H4 (cell line): ENCODE data around the gene C1orf21. TPM values are rescaled to one million over a fixed set of nuclear protein-coding genes. Genes with fewer than 3 reads are reported as not detected.

Experiments used
- DNase-seq: peaks from one replicate; pipeline ENCODE4 v3.0.0-alpha.2; 2015; ENCODE audit warnings: low spot score
- total RNA-seq: library from RNA; depleted of rRNA; stranded (reverse); fragments of >200 nt; shearing (Covaris generic); gene quantifications from 2 replicates; pipeline ENCODE4 v1.2.3, GENCODE V29; 2014

C1orf21 gene
- total RNA-seq, 1 experiment from 2014 or later: 24.0 TPM

DNA sequence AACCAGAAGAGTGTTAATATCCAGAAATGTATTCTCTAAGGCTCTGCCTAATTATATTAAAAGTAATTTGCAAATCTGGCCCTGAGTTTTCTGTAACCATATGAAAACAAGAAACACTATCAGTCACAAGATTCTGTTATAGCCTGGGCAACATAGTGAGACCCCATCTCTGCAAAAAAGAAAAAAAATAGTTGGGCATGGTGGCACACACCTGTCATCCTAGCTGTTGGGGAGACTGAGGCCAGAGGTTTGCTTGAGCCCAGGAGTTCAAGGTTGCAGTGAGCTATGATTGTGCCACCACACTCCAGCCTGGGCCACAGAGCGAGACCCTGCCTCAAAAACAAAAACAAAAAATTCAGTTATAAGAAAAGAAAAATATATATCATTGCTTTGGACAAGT, 25.6 kb downstream of the C1orf21 start:
- DNase-seq: no peak

DNA sequence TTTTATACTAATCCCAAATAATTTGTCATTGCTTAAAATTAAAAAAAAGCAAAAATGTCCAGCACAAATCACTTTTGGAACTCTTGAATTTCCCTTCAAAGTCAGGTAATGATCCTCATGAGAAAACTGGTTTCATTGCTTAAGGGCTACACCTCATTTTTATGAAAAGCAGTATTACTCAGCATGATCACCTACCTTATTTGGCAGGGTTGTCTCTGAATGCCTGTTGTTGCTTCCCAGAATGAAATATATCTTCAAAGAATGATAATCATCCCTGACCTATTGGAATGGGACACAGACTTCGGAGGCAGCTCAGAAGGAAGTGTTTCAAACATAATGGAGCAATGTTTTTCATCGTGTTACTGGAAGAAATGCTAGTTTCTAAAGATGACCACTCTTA, 29.7 kb downstream of the C1orf21 start:
- no peak for DNase-seq

DNA sequence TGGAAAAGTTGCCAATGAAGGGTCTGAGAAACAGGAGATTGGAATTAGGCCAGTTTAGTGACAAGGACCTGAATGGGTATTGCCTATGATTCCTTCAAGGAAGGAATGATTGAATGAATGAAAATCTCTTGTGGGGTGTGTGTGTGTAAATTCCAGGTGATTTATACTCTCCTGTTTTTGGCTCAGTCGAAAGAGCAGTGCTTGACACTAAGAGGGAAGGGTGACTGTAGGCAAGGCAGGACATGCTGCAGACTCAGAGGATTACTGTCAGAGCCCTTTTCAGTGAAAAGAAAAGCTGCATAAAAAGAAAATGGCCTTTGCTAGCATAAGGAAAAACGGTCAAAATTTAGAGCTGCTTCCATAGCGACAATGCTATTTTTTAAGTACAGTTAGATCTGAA, 30.1 kb downstream of the C1orf21 start:
- DNase-seq: no peak

DNA sequence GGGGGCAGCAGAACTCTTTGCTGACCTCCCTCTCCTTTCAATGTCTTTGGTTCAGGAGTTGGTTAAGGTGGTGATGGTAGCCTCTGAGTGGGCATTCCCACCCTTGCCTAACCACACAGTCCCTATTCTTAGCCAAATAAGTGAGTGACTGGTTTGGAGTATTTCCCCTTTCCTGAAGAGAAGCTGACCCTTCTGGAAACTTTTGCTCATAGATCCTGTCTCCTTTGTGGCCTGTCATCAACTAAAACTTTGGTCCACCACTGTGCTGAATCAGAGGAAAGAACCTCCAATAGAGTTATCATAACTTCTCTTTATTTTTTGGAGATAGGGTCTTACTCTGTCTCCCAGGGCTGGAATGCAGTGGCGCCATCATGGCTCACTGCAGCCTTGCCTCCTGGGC, 31.1 kb downstream of the C1orf21 start:
- no peak for DNase-seq

DNA sequence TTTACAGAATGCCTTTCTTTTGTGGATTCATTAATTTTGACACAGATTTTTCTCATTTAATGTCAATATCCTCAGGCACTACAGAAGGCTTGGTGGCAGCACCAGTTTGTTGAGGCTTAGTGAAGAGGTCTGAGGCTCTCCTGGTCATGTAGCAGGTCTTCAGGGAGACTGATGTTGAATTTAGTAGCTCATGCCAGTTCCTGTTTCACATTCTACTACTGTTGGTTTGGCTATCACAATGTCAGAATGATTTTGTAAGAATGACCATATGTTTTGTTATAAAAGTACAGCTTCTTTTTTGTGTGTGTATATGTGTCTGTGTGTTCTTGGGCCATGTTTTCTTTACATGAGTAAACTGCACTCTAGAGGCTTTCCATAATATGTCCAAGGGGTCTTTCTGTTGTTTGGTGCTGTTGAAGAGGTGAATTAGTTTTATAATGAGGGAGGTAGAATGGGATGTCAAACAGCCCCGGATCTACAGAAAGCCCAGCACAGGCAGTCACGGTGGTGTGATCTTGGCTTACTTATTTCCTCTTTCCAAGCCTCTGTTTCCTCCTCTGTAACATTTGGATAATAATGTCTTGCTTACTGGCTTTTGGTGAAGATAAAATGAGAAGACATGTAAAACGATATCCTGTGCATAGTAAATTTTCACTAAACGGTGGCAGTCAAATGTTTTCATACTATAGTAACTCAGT, 32.0 kb downstream of the C1orf21 start:
- DNase-seq: no peak

DNA sequence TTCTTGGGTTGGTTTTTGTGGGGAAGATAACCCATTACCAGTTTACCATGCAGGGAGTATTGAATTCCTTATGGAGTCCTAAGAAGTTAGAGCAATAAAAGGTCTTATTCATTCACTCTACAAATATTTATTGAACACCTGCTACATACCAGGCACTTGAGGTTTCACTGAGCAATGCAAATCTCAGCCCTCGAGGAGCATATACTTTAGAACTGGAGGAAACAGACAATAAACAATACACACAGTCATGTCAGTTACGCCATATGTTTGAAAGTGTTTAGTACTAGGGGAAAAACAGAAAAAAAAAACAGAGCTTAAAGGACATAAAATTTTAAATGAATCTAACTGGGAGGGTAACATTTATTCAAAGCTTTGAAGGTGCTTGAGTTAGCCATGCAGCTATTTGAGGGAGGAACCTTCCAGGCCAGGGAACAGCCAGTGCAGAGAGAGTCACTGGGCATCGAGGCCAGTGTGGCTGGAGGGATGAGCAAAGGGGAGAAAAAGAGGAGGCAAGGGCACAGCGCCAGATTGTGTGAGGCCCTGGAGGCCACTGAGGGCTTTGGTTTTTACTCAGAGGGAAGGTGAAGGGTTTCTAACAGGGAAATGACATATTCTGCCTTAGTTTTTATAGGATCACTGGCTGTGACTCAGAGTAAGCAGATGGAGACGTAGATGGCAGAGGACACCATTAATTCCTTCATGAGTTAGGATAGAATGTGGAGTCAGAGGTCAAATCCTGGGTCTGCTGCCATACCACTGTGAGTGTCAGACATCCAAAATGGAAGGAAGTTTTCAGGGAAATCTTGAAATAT, 32.7 kb downstream of the C1orf21 start:
- DNase-seq: peak; percentile 50

DNA sequence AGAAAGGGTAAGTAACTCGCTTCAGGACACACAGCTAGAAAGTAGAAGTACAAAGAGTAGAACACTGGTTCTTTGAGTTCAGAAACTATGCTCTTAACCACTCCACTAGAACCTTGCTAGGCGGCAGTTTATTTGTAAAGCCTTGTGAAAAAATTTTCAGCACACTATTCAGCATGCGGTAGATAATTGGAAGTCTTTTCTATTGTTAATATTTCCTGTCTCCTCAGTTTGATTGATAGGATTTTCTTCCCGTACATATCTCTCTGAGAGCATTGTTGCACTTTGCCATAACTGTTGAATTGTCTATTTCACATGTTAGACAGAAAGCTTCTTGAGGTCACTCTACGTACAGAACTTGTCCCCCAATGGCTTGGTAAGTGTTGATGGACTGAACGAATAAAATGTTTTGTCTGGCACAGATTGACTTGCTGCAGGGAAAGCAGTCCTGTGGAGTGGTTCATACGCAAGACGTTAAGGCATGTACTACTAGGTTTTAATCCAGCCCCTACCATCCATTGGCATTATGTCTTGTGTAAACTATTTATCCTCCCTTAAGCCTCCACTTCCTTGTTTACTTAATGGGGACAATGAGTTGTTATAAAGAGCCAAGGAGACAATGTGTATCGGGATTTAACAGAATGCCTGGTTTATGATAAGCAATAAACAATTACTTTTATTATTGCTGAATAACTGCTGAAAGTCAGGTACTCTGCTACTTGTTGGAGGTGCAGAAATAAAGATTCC, 35.8 kb downstream of the C1orf21 start:
- DNase-seq: peak; percentile 29

DNA sequence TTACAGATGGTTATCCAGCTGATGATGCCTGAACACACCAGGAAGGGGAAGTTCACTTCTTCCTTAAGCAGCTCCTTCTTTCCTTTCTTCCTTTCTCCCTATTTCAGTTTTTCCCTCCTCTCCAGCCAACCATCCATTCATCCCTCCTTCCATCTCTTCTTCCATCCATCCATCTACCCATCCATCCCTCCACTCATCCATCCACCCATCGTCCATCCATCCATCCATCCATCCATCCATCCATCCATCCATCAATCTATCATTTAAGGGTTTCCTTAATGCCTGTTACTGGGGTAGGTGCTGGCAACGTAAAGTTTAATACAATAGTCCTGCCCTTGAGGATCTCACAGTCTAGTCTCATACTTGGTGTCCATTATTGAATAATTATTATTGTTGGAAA, 36.8 kb downstream of the C1orf21 start:
- no peak for DNase-seq

DNA sequence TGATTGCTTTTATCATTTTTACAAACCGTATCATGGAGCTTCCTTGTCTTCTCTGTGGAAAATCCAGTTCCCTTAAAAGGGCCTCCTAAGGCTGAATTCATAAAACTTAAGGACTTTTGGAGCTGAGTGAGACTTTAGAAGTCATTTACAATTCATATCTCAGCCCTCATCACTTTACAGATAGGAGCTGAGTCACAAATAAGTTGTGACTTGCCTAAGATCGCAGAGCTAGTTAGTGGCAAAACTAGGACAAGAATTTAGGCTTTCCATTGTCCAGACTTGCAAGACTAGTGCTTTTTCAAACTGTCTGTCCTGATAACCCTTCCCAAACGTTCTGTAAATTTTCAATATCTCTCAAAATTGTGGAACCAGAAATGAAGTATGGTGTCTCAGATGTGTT, 37.3 kb downstream of the C1orf21 start:
- no peak for DNase-seq

DNA sequence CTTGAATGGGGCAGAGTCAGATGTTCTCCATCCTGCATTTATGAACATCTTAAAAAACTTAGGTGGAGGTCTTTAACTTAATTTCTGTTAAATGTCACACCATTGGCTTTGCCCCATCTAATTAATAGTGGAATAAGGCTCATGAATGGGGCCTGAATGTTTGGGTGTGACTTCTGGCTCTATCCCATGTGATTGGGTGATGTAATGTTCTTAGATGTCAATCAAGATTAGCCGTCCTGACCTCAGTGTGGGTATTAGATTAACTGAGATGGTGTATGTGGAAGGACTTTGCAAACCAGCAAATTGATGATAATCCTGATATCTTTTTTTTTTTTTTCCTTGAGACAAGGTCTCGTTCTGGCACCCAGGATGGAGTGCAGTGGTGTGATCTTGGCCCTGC, 38.1 kb downstream of the C1orf21 start:
- no peak for DNase-seq

DNA sequence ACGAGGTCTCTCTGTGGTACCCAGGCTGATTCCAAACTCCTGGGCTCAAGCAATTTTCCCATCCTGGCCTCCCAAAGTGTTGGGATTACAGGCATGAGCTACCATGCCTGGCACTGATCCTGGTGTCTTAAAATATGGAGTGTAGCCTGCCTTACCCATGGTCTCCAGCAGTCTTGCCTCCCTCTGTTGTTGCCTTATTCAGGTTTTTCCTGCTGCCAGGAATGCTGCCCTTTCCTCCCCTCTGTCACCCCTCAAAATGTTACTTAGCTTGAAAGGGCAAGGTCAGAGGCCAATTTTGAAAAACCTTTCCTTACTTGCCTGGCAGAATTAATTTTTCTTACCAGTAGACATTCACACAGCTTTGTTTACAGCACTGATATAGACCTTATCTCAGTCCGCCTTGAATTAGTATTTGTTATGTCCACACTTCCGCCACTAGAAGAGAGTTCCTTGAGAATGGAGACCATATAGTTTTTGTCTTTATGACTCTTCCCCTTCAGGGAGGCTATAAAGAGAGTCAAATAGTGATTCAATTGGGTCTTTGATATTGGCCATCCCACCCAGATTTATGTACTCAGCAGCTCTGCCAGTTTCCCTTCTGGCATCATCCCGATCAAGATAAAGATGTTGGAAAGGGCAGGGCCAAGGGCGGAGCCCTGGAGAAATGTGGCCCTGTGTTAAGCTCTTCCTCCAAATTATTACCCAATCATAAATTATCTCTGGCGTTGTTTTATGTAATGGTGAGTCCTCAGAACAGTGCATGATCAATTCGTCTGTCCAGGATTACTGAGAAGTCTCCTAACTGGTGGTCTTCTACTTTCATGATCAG, 38.8 kb downstream of the C1orf21 start:
- no peak for DNase-seq

DNA sequence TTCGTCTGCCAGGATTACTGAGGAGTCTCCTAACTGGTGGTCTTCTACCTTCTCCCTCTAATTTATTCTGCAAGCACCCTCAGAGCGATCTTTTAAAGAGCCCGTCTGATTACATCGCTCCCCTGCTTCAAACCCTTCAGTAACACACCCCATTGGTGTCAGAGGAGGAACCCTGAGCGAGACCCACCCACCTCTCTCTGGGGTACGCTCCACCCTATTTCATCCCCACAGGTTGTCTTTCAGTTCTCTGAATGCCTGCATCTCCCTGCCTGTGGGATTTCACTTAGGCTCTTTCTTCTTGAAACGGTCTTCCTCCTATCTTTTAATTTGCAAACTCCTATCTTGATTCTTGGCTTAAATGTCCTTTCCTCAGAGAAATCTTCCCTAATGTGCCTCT, 39.4 kb downstream of the C1orf21 start:
- DNase-seq: no peak

DNA sequence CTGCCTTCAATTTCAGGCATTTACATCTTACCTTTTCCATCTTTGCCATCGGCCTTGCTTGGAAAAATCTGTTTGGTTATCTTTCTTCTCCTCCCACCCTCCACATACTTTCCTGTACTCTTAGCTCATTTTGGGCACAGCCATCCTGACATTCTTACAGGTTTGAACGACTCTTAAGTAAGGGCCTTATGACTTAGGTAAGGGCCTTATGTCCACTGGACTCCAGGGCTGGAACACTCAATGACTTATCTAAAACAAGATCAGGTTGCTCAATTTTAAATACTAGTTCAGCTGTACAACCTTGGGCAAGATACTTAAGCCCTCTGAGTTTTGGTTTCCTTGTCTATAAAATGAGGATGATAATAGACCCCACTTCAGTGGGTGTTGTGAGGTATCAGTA, 40.9 kb downstream of the C1orf21 start:
- no peak for DNase-seq

DNA sequence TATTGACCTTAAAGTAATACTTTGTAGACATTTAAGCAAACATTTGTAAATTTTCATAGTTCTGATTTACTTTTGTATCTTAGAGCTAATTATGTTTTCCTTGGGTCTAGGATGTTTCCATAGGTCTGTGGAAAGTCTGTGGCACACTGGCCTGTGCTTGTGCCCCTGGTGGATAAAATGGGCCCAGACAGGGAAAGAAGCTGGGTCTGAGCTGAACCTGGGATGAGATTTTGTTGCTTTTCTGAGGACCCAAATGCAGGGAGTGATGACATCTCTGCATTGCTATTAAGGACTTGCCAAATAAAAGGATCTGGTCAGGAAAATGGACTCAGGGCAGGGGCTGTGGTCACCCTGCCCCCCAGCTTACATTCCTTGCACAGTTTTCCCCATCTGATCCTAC, 41.8 kb downstream of the C1orf21 start:
- DNase-seq: no peak

DNA sequence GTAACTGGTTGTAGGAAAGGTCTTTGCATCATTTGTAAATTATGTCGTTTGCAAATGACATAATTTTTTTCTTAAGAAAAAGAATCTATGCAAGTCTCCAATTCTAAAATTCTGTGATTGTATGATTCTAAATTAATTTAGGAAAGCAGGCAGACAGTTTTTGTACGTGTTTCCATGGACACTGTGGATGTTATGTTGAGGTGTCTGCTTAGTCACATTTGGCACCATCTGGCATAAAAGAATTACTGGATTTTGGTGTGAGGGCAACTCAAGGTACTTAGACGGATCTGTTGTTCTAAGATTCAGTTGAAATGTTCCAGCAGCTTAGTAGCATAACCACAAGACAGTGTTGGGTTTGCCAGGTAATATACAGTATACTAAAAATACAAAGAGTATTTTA, 42.5 kb downstream of the C1orf21 start:
- DNase-seq: no peak

DNA sequence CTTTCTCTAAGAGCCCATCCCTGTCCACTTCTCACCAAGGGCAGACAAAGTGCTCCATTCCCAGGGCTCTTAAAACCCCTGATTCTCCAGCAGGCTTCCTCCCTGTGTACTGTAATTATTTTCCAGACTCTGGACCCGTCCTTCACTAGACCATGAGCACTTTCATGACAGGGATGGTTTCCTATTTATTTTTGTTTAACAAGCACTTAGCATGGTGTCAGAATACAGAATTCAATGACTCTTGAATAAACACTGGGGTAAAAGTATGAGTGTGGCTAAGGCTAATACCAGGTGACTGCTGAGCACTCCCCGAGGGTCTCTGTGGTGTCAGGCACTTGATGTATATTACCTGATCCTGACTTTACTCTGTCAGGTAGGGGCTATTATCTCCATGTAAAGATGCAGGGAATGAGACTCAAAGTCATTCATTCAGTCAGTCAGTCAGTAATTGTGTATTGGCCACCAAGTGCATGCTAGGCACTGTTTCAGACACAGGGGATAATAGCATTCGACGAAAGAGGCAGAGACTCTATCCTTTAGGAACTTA, 47.2 kb downstream of the C1orf21 start:
- DNase-seq: no peak

DNA sequence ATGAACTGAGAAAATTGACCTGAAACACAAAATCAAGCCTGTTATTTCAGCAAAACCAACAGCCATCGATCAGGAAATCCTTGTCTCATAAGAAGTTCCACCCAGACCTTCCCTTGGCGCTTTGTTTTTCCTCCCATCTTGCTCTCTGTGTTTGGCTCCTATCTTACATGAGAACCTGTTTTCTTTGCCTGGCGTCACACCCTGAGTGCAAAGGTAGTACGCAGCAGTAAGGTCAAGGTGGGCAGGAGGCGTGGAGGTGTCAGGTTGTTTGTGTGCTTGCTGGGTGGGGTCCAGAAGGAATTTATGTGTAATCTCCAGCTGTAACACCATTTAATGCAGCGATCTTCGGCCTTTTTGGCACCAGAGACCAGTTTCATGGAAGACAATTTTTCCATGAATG, 50.5 kb downstream of the C1orf21 start:
- no peak for DNase-seq

DNA sequence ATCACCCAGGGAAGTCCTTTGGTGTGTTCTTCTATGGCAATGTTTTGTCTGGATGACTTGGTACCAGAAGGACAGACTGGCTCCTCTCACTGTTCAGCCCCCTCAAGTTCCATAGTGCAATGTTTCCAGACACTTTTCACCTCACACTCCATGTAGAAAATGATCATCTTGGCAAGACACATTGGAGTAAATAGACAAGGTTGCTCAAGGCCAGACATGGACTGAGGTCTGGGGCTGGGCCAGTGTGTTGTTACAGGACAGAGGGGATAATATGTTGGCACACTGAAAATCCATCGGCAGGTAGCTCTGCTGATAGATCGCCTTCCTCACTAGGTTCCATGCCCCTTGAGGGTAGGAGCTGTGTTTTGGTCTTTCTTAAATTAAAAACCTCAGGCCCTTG, 51.5 kb downstream of the C1orf21 start:
- no peak for DNase-seq

DNA sequence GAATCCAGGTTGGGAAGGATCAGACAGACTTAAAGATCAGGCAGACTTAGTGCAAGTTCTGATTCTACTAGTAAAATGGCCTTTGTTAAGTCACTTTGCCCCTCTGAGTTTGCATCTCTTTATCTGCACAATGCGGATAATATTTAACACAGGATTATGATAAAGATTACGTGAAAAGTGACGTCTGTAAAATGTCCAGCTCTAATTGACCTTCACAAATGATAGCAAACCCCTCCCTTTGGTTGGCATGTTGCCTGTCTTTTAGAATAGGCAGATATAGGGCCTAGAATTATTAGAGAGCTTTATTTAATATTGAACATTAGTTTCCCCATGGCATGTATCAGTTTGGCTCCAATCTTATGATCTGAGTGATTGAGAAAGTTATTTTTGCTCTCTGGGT, 55.4 kb downstream of the C1orf21 start:
- no peak for DNase-seq

DNA sequence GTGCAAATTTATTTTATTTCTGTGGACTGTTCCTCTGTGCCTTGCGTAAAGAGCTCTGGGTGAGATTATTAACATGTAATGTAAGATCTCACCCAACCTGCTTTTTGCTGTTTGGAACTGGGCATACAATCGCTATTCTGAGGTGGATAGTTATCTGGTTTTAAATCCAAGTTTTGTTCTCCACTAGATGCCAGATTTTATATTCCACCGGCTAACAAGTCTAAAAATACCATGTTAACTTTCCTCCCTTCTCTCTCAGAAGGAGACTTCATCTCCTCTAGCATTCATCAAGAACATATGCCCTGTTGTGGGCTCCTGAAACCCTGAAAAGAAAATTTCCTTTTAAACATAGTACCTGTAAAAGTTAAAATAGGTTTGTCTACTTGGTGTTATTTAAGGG, 56.4 kb downstream of the C1orf21 start:
- DNase-seq: no peak

DNA sequence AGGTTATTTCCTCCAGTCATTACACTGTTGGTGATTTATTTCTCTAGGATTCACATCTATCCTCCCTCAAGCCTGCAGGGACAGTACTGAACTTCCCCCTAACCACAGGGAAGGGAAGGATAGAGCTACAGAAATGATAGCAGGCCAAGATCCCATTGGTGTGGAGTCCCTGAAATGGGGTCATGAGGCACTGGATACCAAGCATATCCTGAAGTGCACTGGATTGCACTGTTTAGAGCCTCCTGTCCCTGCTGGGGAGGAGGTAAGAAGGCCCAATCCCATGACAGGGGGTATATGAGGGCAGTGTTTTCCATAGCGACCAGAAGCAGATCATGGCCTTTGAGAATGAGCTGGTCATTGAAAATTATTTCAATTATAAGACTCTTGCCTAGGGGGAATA, 56.8 kb downstream of the C1orf21 start:
- no peak for DNase-seq

DNA sequence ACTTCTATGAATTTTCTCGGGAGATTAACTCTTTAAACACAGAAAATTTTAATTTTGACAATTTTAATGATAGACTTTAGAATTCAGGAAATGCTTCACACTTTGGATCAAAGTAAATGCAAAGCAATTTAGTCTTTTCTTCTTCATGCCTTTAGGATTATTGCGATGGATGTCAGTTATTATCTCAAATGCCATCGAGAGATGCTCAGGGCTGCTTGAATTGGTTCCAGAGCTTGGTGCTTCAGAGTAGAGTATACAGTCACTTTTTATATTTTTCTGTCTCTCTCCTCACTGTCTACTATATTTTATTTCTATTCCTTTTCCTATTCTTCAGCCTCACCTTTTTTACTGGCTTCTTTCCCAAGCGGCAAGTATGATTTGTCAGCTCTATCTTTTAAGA, 59.2 kb downstream of the C1orf21 start:
- no peak for DNase-seq
